HL-60/S4 treated with phorbol 12-myristate 13-acetate at 8.2 ng/mL for 4 days and 3 days (cell line): Measurements from ENCODE around the gene NUFIP2.

ENCODE experiments used
- in situ Hi-C: fragments of 300-500 bp; cut with MboI; formaldehyde crosslinking; loops from 2 replicates; pipeline ENCODE4 v1.15.0; 2022; ENCODE audit warnings: low sequenced_read_pairs

NUFIP2 gene

GRCh38 chr17:29207975-29208374 is 86.0 kb downstream of the NUFIP2 start:
- in situ Hi-C loops: no loop called here
